HCT116 (cell line): ENCODE results near the gene CNTN4. TPM values are rescaled to one million over a fixed set of nuclear protein-coding genes. Genes with fewer than 3 reads are reported as not detected.

Source experiments
- ATAC-seq: fragments of 200-7000 bp; cut with Tn5 transposase; 2 replicates; pipeline ENCODE4 v1.9.1; 2020; ENCODE audit warnings: mild to moderate bottlenecking, moderate library complexity
- BruUV-seq: library from RNA; stranded (reverse); fragments of 400-500 nt; replicated peaks from 2 replicates; lab custom pipeline; 2021; lab: Mats Ljungman, UMichigan
- CTCF ChIA-PET: fragments of 300-600 bp; sonication (Branson Sonifier 250); formaldehyde crosslinking; loops from one replicate; lab custom pipeline; 2021; ENCODE audit warnings: antibody characterized with exemption; lab: Charles Lee
- POLR2A ChIA-PET: fragments of 300-600, 350-600 bp; sonication (Branson Sonifier 250); formaldehyde crosslinking; loops from one replicate; lab custom pipeline; 2021; ENCODE audit warnings: antibody characterized with exemption; lab: Charles Lee
- RAD21 ChIA-PET, 2 experiments: fragments of 300-600 bp; sonication (Branson Sonifier 250); formaldehyde crosslinking; loops; one replicate each; lab custom pipeline; 2023; ENCODE audit warnings: low total read pairs in 2 of 2; ENCODE audit not compliant: uncharacterized antibody in 2 of 2, unreplicated experiment in 2 of 2, low non-redundant PET in 1 of 2; lab: Charles Lee
- DNase-seq: peaks from one replicate; pipeline ENCODE4 v3.0.0-alpha.2; 2010; ENCODE audit warnings: low read depth, low spot score
- H2AFZ ChIP-seq: fragments of 200-600 bp; shearing (Covaris generic), sonication (generic); 2 replicates; pipeline ENCODE4 v1.6.1; 2017; ENCODE audit warnings: low read depth, mixed run types, mixed read lengths, antibody characterized with exemption, low read length; ENCODE audit not compliant: poor library complexity, severe bottlenecking
- H3K27ac ChIP-seq: 2 replicates; pipeline ENCODE4 v1.5.1; 2012; ENCODE audit warnings: low read depth, low read length
- H3K27me3 ChIP-seq: fragments of 200-600 bp; sonication (generic); 2 replicates; pipeline ENCODE4 v1.6.1; 2016; ENCODE audit warnings: mixed run types, low read length, mixed read lengths; ENCODE audit not compliant: insufficient read depth
- H3K36me3 ChIP-seq, 2 experiments: fragments of 200-500 bp in 1 of 2; fragments of 200-600 bp in 1 of 2; sonication (Bioruptor generic) in 1 of 2; sonication (generic) in 1 of 2; 2 replicates each; pipeline versions ENCODE4 v1.5.1 to v1.6.1; 2014 to 2016; ENCODE audit warnings: low read length in 2 of 2, inconsistent platforms in 1 of 2, mixed read lengths in 1 of 2, mixed run types in 1 of 2; ENCODE audit not compliant: insufficient read depth in 2 of 2, control insufficient read depth in 1 of 2
- H3K4me1 ChIP-seq, 2 experiments: fragments of 200-600 bp in 1 of 2; sonication (generic) in 1 of 2; 2 replicates each; pipeline versions ENCODE4 v1.5.1 to v1.6.1; 2012 to 2017; ENCODE audit warnings: low read length in 2 of 2, inconsistent platforms in 1 of 2, mild to moderate bottlenecking in 1 of 2, mixed read lengths in 1 of 2, mixed run types in 1 of 2, moderate library complexity in 1 of 2; ENCODE audit not compliant: insufficient read depth in 2 of 2, control insufficient read depth in 1 of 2
- H3K4me2 ChIP-seq: fragments of 200-600 bp; sonication (generic); 2 replicates; pipeline ENCODE4 v1.6.1; 2017; ENCODE audit warnings: mixed run types, low read length, mixed read lengths
- H3K4me3 ChIP-seq, 2 experiments: fragments of 200-600 bp in 1 of 2; sonication (generic) in 1 of 2; replicated peaks in 1 of 2; 2 replicates each; pipeline ENCODE4 v1.5.1; 2011 to 2016; ENCODE audit warnings: low read length in 2 of 2, control low read depth in 1 of 2, low read depth in 1 of 2, mild to moderate bottlenecking in 1 of 2, mixed read lengths in 1 of 2, mixed run types in 1 of 2
- H3K79me2 ChIP-seq: fragments of 200-600 bp; sonication (generic); 2 replicates; pipeline ENCODE4 v1.6.1; 2017; ENCODE audit warnings: mild to moderate bottlenecking, mixed run types, low read length, moderate library complexity, mixed read lengths; ENCODE audit not compliant: insufficient read depth
- H3K9ac ChIP-seq: fragments of 200-600 bp; sonication (generic); 2 replicates; pipeline ENCODE4 v1.6.1; 2016; ENCODE audit warnings: low read length, mixed read lengths
- H3K9me2 ChIP-seq: fragments of 200-600 bp; sonication (generic), shearing (Covaris generic); 2 replicates; pipeline ENCODE4 v1.6.1; 2017; ENCODE audit warnings: mixed run types, mild to moderate bottlenecking, moderate library complexity; ENCODE audit not compliant: insufficient read depth
- H3K9me3 ChIP-seq, 2 experiments: fragments of 200-500 bp in 1 of 2; fragments of 200-600 bp in 1 of 2; sonication (Bioruptor generic) in 1 of 2; sonication (generic) in 1 of 2; 2 replicates each; pipeline ENCODE4 v1.6.1; 2014 to 2017; ENCODE audit warnings: low read length in 2 of 2, mixed read lengths in 2 of 2, inconsistent platforms in 1 of 2, low read depth in 1 of 2, mild to moderate bottlenecking in 1 of 2, mixed run types in 1 of 2, moderate library complexity in 1 of 2; ENCODE audit not compliant: control insufficient read depth in 1 of 2, insufficient read depth in 1 of 2
- H4K20me1 ChIP-seq: fragments of 200-600 bp; sonication (generic), shearing (Covaris generic); 2 replicates; pipeline ENCODE4 v1.6.1; 2017; ENCODE audit warnings: mixed run types, mild to moderate bottlenecking, moderate library complexity; ENCODE audit not compliant: insufficient read depth
- ATF3 ChIP-seq: IDR thresholded peaks from 2 replicates; pipeline ENCODE4 v1.6.1; 2012
- CBX3 ChIP-seq: IDR thresholded peaks from 2 replicates; pipeline ENCODE4 v1.6.1; 2012; ENCODE audit warnings: low read depth
- CEBPB ChIP-seq: IDR thresholded peaks from 2 replicates; pipeline ENCODE4 v1.6.1; 2012; ENCODE audit warnings: low read depth
- CTCF ChIP-seq, 3 experiments: fragments of 200-600 bp in 1 of 3; sonication (generic) in 1 of 3; IDR thresholded peaks in 2 of 3; conservative IDR thresholded peaks in 1 of 3; 2 replicates each; pipeline ENCODE4 v1.5.1; 2012 to 2017; ENCODE audit warnings: low read depth in 2 of 3, low read length in 2 of 3, antibody characterized with exemption in 1 of 3, borderline replicate concordance in 1 of 3, control low read depth in 1 of 3, mild to moderate bottlenecking in 1 of 3, mixed read lengths in 1 of 3, mixed run types in 1 of 3, moderate library complexity in 1 of 3; ENCODE audit not compliant: insufficient read depth in 1 of 3
- EGR1 ChIP-seq: IDR thresholded peaks from 2 replicates; pipeline ENCODE4 v1.6.1; 2012; ENCODE audit warnings: low read depth
- ELF1 ChIP-seq: IDR thresholded peaks from 2 replicates; pipeline ENCODE4 v1.6.1; 2012; ENCODE audit warnings: low read depth, borderline replicate concordance
- EZH2 ChIP-seq: fragments of 200-600 bp; sonication (generic); IDR thresholded peaks from 2 replicates; pipeline ENCODE4 v1.6.1; 2017; ENCODE audit warnings: antibody characterized with exemption, mixed run types
- EZH2phosphoT487 ChIP-seq: fragments of 200-600 bp; IDR thresholded peaks from 2 replicates; pipeline ENCODE4 v1.6.1; 2018; ENCODE audit warnings: antibody characterized with exemption, borderline replicate concordance
- FOSL1 ChIP-seq: IDR thresholded peaks from 2 replicates; pipeline ENCODE4 v1.6.1; 2012; ENCODE audit warnings: low read depth
- JUND ChIP-seq: IDR thresholded peaks from 2 replicates; pipeline ENCODE4 v1.6.1; 2012
- MAX ChIP-seq: IDR thresholded peaks from 2 replicates; pipeline ENCODE4 v1.6.1; 2012
- POLR2A ChIP-seq: IDR thresholded peaks from 2 replicates; pipeline ENCODE4 v1.7.0; 2011; ENCODE audit warnings: borderline replicate concordance; ENCODE audit not compliant: insufficient read depth, insufficient read length; ENCODE audit errors: extremely low read depth
- POLR2AphosphoS5 ChIP-seq: IDR thresholded peaks from 2 replicates; pipeline ENCODE4 v1.6.1; 2011; ENCODE audit warnings: mild to moderate bottlenecking, low read depth, low read length, moderate library complexity
- SIN3A ChIP-seq: IDR thresholded peaks from 2 replicates; pipeline ENCODE4 v1.6.1; 2012; ENCODE audit warnings: low read depth
- SP1 ChIP-seq: IDR thresholded peaks from 2 replicates; pipeline ENCODE4 v1.6.1; 2012; ENCODE audit warnings: low read depth
- SRF ChIP-seq: IDR thresholded peaks from 2 replicates; pipeline ENCODE4 v1.6.1; 2012; ENCODE audit warnings: low read depth
- TCF7L2 ChIP-seq: IDR thresholded peaks from 2 replicates; pipeline ENCODE4 v1.7.0; 2011; ENCODE audit warnings: borderline replicate concordance, inconsistent platforms; ENCODE audit not compliant: insufficient read depth, insufficient read length; ENCODE audit errors: extremely low read depth
- ZFX ChIP-seq: fragments of 450-650 bp; IDR thresholded peaks from 2 replicates; pipeline ENCODE4 v1.6.1; 2017
- intact Hi-C: fragments of 100-400 bp; cut with micrococcal nuclease; formaldehyde crosslinking; loops from 2 replicates; pipeline ENCODE4 v1.10.0; 2022
- total RNA-seq: library from RNA; stranded (reverse); gene quantifications from one replicate; pipeline ENCODE4 v1.2.1, GENCODE V29; 2021; ENCODE audit not compliant: unreplicated experiment
- TF ChIP-seq, protein P1 (sequence below): IDR thresholded peaks from 2 replicates; pipeline ENCODE4 v1.6.1; 2011; ENCODE audit warnings: mild to moderate bottlenecking, low read length, moderate library complexity; ENCODE audit not compliant: insufficient replicate concordance; ENCODE audit errors: extremely low read depth

CNTN4 gene
- total RNA-seq, 1 experiment from 2014 or later, result not detected

GRCh38 chr3:2283818-2284217 lies 185.2 kb downstream of the CNTN4 start:
- H3K4me1 ChIP-seq, result no peaks in the 10 kb centered on the region
- no peaks in the 10 kb centered on the region for H4K20me1 ChIP-seq
- BruUV-seq, result no TSS peak
- H3K27ac ChIP-seq, result no peak overlapping the region
- ChIA-PET RAD21 (no interaction called here), CTCF (no interaction called here), POLR2A (no interaction called here)
- no peak for TF ChIP-seq POLR2A
- no peak for TF ChIP-seq CBX3
- TF ChIP-seq ELF1, result no peak
- TF ChIP-seq JUND, result no peak
- TF ChIP-seq EGR1, result no peak
- TF ChIP-seq POLR2AphosphoS5, result no peak
- TF ChIP-seq, protein P1, sequence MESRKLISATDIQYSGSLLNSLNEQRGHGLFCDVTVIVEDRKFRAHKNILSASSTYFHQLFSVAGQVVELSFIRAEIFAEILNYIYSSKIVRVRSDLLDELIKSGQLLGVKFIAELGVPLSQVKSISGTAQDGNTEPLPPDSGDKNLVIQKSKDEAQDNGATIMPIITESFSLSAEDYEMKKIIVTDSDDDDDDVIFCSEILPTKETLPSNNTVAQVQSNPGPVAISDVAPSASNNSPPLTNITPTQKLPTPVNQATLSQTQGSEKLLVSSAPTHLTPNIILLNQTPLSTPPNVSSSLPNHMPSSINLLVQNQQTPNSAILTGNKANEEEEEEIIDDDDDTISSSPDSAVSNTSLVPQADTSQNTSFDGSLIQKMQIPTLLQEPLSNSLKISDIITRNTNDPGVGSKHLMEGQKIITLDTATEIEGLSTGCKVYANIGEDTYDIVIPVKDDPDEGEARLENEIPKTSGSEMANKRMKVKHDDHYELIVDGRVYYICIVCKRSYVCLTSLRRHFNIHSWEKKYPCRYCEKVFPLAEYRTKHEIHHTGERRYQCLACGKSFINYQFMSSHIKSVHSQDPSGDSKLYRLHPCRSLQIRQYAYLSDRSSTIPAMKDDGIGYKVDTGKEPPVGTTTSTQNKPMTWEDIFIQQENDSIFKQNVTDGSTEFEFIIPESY, result no peak
- TF ChIP-seq SIN3A, result no peak
- TF ChIP-seq EZH2phosphoT487, result no peak
- no peak for TF ChIP-seq FOSL1
- TF ChIP-seq MAX, result no peak
- no peak for TF ChIP-seq CTCF (IDR thresholded peaks at IDR 0.05 in 2 of 3, conservative IDR thresholded peaks at IDR 0.05 in 1 of 3; ENCODE audit: borderline replicate concordance in 1 of 3, insufficient read depth in 1 of 3, low read depth in 2 of 3, low read length in 2 of 3)
- TF ChIP-seq ZFX, result no peak
- TF ChIP-seq EZH2, result no peak
- TF ChIP-seq ATF3, result no peak
- TF ChIP-seq TCF7L2, result no peak
- TF ChIP-seq CEBPB, result no peak
- TF ChIP-seq SP1, result no peak
- no peak for TF ChIP-seq SRF
- H3K4me3 ChIP-seq, result no peak overlapping the region
- no peak overlapping the region for H3K4me2 ChIP-seq
- H2AFZ ChIP-seq, result no peak overlapping the region
- H3K79me2 ChIP-seq, result no peaks in the 10 kb centered on the region
- H3K9me3 ChIP-seq, result peaks cover 4 to 28% of the 10 kb centered on the region in 2 experiments; a peak in 2 of 4 replicates
- intact Hi-C loops, result no loop called here
- no peaks in the 10 kb centered on the region for H3K27me3 ChIP-seq
- DNase-seq, result no peak
- no peak for ATAC-seq
- no peak overlapping the region for H3K9ac ChIP-seq
- no peaks in the 10 kb centered on the region for H3K9me2 ChIP-seq
- H3K36me3 ChIP-seq, result no peaks in the 10 kb centered on the region
